ENCODE measurements around the gene TMCO6.

The TMCO6 gene

DNA sequence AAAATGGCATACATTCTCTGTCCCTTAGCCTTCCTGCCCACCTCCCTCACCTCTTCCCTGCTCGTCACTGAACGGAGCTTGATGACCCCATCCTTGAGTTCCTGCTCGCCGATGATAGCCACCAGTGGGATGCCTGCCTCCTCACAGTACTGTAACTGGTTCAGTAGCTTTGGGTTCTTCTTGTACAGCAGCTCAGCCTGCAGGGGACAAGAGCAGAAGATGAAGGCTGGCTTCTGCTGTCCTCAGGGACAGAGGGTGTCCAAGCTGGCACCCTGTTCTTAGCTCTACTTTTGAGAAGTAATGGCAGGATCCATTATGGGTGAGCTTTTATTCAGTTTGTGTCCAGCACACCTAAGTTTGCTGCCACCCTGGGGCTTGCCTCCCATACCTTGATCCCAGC, 35.4 kb downstream of the TMCO6 start:
- H3K36me3 ChIP-seq (ENCODE audit: control insufficient read depth, low read length) = peaks cover 84% of the 10 kb centered on the region

DNA sequence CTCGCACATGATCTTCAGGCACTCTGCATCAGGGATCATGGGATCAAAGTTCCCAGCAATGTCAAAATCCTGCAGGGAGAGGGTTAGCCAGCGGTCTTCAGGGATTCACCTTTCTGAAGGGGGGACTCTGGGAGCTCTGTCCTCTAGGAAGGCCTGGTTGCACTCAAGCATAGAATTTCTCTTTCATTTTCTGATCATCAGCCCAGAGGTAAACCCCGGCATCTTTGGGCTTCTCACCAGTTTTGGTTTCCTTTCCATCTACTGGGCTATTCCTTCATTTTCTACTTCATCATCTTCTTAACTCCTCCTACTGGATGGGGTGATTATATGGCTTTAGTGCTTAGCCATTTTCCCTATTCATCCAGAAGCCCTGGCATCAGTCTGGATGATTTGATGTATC, 38.7 kb downstream of the TMCO6 start:
- Histone ChIP-seq H3K9me3 (ENCODE audit: control insufficient read depth, insufficient read depth, low read length) (no peaks in the 10 kb centered on the region), H3K4me1 (ENCODE audit: control insufficient read depth, low read length) (no peaks in the 10 kb centered on the region), H3K36me3 (ENCODE audit: control insufficient read depth, low read length) (peaks cover 74% of the 10 kb centered on the region), H3K79me2 (ENCODE audit: control insufficient read depth, low read length) (no peaks in the 10 kb centered on the region), H3K27ac (ENCODE audit: low read depth, low read length) (no peak overlapping the region), H3K27me3 (ENCODE audit: control insufficient read depth, low read length) (no peaks in the 10 kb centered on the region), H3K9me2 (replicated peaks; ENCODE audit: control insufficient read depth, low read length) (no peaks in the 10 kb centered on the region), H3K4me2 (ENCODE audit: low read length) (no peak overlapping the region), H3F3A (ENCODE audit: control insufficient read depth, insufficient read depth) (peaks cover 10% of the 10 kb centered on the region), H4K20me1 (ENCODE audit: control insufficient read depth, insufficient read depth, low read depth, low read length) (no peaks in the 10 kb centered on the region), H3K4me3 (ENCODE audit: low read length) (no peak overlapping the region)
- TF ChIP-seq, protein P1, sequence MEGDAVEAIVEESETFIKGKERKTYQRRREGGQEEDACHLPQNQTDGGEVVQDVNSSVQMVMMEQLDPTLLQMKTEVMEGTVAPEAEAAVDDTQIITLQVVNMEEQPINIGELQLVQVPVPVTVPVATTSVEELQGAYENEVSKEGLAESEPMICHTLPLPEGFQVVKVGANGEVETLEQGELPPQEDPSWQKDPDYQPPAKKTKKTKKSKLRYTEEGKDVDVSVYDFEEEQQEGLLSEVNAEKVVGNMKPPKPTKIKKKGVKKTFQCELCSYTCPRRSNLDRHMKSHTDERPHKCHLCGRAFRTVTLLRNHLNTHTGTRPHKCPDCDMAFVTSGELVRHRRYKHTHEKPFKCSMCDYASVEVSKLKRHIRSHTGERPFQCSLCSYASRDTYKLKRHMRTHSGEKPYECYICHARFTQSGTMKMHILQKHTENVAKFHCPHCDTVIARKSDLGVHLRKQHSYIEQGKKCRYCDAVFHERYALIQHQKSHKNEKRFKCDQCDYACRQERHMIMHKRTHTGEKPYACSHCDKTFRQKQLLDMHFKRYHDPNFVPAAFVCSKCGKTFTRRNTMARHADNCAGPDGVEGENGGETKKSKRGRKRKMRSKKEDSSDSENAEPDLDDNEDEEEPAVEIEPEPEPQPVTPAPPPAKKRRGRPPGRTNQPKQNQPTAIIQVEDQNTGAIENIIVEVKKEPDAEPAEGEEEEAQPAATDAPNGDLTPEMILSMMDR (IDR thresholded peaks at IDR 0.05; ENCODE audit: low read depth, low read length, poor library complexity, severe bottlenecking) = no peak
- TF ChIP-seq EZH2phosphoT487 (IDR thresholded peaks at IDR 0.05; ENCODE audit: borderline replicate concordance, low read length) = no peak

More for the DNA sequence above, 35.4 kb downstream of the TMCO6 start:
- Histone ChIP-seq H3K27me3 (ENCODE audit: control insufficient read depth, low read length) (no peaks in the 10 kb centered on the region), H3K9me2 (replicated peaks; ENCODE audit: control insufficient read depth, low read length) (no peaks in the 10 kb centered on the region), H3K79me2 (ENCODE audit: control insufficient read depth, low read length) (peaks cover under 1% of the 10 kb centered on the region; the same call in 1 of the 2 replicates), H3K4me2 (ENCODE audit: low read length) (no peak overlapping the region), H3K4me1 (ENCODE audit: control insufficient read depth, low read length) (no peaks in the 10 kb centered on the region), H3K27ac (ENCODE audit: low read depth, low read length) (no peak overlapping the region), H3F3A (ENCODE audit: control insufficient read depth, insufficient read depth) (peaks cover 10% of the 10 kb centered on the region), H4K20me1 (ENCODE audit: control insufficient read depth, insufficient read depth, low read depth, low read length) (no peaks in the 10 kb centered on the region), H3K9me3 (ENCODE audit: control insufficient read depth, insufficient read depth, low read length) (no peaks in the 10 kb centered on the region), H3K4me3 (ENCODE audit: low read length) (no peak overlapping the region)
- TF ChIP-seq, protein P1 (IDR thresholded peaks at IDR 0.05; ENCODE audit: low read depth, low read length, poor library complexity, severe bottlenecking) = no peak
- no peak for TF ChIP-seq EZH2phosphoT487 (IDR thresholded peaks at IDR 0.05; ENCODE audit: borderline replicate concordance, low read length)

DNA sequence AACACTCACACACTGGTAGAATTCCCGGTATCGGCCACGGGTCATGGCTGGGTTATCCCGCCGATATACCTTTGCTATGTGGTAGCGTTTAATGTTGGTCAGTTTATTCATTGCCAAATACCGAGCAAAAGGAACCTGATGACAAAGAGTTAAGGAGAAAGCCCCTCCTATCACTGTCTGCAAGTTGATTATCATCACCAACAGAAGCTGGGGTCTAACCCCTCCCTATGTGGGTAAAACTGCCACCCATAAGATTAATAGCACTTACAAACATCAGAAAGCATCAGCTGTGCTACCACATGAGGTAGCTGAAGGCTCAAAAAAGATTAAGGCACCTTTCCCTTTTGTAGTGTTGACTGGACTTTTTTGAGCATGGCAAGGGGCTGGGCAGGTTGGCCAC, 39.7 kb downstream of the TMCO6 start:
- Histone ChIP-seq H4K20me1 (ENCODE audit: control insufficient read depth, insufficient read depth, low read depth, low read length) (no peaks in the 10 kb centered on the region), H3F3A (ENCODE audit: control insufficient read depth, insufficient read depth) (peaks cover 7% of the 10 kb centered on the region), H3K4me1 (ENCODE audit: control insufficient read depth, low read length) (no peaks in the 10 kb centered on the region), H3K27ac (ENCODE audit: low read depth, low read length) (no peak overlapping the region), H3K36me3 (ENCODE audit: control insufficient read depth, low read length) (peaks cover 66% of the 10 kb centered on the region), H3K4me3 (ENCODE audit: low read length) (no peak overlapping the region), H3K4me2 (ENCODE audit: low read length) (no peak overlapping the region), H3K9me3 (ENCODE audit: control insufficient read depth, insufficient read depth, low read length) (no peaks in the 10 kb centered on the region), H3K27me3 (ENCODE audit: control insufficient read depth, low read length) (no peaks in the 10 kb centered on the region), H3K9me2 (replicated peaks; ENCODE audit: control insufficient read depth, low read length) (no peaks in the 10 kb centered on the region), H3K79me2 (ENCODE audit: control insufficient read depth, low read length) (no peaks in the 10 kb centered on the region)
- TF ChIP-seq, protein P1 (IDR thresholded peaks at IDR 0.05; ENCODE audit: low read depth, low read length, poor library complexity, severe bottlenecking) = no peak
- TF ChIP-seq EZH2phosphoT487 (IDR thresholded peaks at IDR 0.05; ENCODE audit: borderline replicate concordance, low read length) = no peak
